HG03135 (cell line): ENCODE measurements around the gene AGAP5.
"Not testable (repeated sequence)": the region's sequence is repeated elsewhere in the genome, so short reads cannot be mapped to it uniquely, and the experiment has no call there.

Experiments used
- ATAC-seq: cut with Tn5 transposase; IDR thresholded peaks from one replicate; pipeline ENCODE4 v1.9.1; 2021; ENCODE audit warnings: mild to moderate bottlenecking, moderate library complexity; ENCODE audit not compliant: unreplicated experiment

The AGAP5 gene

GRCh38 chr10:73715179-73716156 is 17.6 kb upstream of the AGAP5 start:
- not testable (repeated sequence) for ATAC-seq

- ATAC-seq = not testable (repeated sequence)
Observed at GRCh38 chr10:73714483-73714882, 16.6 kb upstream of the AGAP5 start.

GRCh38 chr10:73713912-73714311 is 16.0 kb upstream of the AGAP5 start:
- ATAC-seq = not testable (repeated sequence)

GRCh38 chr10:73711683-73712082 is 13.8 kb upstream of the AGAP5 start:
- ATAC-seq = not testable (repeated sequence)

DNA sequence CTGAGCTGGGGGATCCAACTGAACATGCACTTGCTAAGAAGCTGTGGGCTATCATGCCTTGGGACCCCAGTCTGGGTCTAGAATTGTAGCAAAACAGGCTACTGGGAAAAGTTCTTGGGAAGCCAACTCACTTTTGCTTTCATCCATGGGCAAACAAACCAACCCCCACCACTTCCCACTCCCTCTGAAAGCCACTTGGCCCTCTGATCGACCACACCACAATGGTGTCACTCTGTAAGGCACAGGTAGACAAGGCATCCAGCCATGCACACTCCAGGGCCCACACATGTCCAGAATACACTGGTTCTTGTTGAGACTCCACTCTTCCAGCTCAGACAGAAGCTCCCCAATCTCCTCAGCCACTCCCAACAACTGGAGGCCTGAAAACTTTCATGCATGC is 10.2 kb upstream of the AGAP5 start:
- not testable (repeated sequence) for ATAC-seq

- not testable (repeated sequence) for ATAC-seq
Observed at GRCh38 chr10:73707628-73708027, 9.7 kb upstream of the AGAP5 start.

DNA sequence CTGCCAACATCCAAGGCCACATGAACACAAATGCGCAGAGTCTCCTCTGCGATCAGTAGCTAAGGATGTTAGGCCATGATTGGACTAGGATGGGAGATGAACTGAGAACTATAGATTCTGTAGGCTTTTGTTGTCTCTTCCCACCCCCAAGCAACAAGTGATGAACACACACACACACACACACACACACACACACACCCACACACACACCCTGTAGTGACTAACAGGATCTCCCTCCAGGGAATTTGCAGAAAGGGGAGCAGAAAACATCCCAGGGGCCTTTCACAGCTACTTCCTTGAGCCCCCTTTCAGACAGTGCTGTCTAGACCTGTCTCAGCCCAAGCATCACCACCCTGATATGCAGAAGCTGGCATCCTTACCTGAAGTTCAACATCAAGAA is 8.6 kb upstream of the AGAP5 start:
- not testable (repeated sequence) for ATAC-seq

DNA sequence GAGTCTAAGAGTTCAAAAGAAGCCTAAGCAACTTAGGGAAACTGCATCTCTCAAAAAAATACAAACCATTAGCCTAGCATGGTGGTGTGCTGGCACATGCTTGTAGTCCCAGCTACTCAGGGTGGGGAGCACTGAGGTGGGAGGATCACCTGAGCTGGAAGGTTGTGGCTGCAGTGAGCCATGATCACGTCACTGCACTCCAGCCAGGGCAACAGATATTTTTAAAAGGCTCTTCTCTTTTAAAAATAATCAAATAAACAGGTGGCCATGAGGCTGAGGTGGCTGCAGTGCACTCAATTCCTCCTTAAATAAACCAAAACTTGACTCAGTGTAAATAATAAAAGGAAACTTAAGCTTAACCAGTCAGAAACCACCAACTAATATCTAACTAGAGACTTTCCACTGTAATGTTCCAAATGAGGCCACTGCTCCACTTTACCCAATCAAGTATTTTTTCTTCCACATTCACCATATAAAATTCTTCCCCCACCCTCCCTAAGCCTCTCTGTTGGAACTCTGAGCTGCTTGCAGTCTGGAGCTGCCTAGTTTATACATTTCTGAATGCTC is 7.7 kb upstream of the AGAP5 start:
- not testable (repeated sequence) for ATAC-seq

DNA sequence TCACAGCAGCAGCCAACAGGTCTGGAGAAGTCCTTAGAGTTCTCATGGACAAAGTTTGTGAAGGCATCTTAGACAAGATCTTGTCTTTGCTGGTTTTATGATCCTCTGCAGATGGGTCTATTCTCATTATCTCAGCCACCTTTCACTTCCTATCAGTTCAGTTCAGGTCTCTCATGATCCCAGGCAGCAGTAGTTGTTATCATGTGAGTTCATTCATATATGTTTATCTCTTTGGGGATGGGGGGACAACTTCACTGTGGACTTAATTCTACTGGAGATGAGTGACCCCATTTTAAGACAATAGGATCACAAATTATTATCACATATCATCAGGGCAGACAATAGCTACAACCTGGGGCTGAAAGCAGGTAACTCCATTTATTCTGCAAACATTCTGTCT is 6.0 kb upstream of the AGAP5 start:
- not testable (repeated sequence) for ATAC-seq

- ATAC-seq = not testable (repeated sequence)
Observed at GRCh38 chr10:73698819-73699218, 910 bp upstream of the AGAP5 start.

DNA sequence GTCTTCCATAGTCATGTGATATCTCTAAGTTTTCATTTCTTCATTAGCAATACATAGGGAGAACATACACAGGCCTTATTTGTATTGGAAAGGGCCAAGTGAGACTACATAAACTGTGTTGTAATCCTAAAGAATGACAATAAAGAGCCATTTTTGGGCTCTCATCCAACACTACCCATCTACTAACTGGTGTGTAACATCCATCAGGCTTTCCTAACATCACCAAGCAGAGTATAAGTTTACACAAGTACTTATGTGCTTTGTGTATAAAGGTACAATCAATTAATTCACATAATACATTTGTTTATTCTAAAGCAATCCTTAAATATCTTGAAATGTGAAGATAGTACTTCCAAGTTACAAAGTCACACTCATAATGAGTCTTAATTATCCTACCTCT is 2.6 kb downstream of the AGAP5 start:
- not testable (repeated sequence) for ATAC-seq

DNA sequence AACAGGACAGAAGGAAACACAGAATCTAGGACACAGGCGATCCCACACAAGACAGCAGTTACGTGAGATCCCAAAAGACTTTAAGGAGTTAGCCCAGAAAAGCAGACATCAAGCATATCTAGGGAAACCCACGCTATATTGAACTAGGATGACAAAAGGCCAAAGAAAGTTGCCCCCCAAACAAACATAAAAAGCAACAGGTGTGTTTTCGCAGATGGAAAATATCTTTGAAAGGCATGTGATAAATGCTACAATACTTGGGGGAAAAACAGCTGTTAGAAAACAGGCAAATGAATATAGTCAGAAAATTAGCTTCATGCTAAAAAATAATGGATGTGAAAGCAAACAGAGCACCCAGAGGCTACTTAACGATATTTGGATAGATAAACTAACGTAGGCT is 7.2 kb downstream of the AGAP5 start:
- ATAC-seq = not testable (repeated sequence)

DNA sequence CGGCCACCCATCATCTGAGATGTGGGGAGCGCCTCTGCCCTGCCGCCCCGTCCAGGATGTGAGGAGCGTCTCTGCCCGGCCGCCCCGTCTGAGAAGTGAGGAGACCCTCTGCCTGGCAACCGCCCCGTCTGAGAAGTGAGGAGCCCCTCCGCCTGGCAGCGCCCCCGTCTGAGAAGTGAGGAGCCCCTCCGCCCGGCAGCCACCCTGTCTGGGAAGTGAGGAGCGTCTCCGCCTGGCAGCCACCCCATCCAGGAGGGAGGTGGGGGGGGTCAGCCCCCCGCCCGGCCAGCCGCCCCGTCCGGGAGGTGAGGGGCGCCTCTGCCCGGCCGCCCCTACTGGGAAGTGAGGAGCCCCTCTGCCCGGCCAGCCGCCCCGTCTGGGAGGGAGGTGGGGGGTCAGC is 8.3 kb downstream of the AGAP5 start:
- not testable (repeated sequence) for ATAC-seq

- ATAC-seq = not testable (repeated sequence)
Observed at GRCh38 chr10:73687641-73688040, 10.3 kb downstream of the AGAP5 start.

- ATAC-seq = not testable (repeated sequence)
Observed at GRCh38 chr10:73674546-73674945, 23.4 kb downstream of the AGAP5 start.

- not testable (repeated sequence) for ATAC-seq
Observed at GRCh38 chr10:73668378-73668777, 29.5 kb downstream of the AGAP5 start.

- not testable (repeated sequence) for ATAC-seq
Observed at GRCh38 chr10:73666153-73666809, 31.6 kb downstream of the AGAP5 start.

DNA sequence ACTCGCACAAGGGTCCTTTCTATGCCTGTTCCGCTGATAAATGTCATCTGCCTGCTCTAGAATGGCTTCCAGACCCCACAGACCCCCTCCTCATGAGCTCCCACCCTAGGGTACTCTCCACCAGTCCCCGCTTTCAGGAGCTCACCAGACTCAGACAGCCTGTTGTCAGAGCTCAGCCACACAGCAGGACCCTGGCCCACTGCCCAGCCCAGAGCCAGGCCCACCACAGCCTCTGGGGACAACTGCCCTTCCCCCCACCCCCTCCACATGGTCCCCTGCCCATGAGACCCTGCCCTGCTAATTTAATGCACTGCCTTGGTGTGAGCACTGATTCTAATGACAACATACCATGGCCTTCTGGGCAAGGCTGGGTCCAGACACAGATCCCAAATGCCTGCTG is 32.3 kb downstream of the AGAP5 start:
- ATAC-seq = not testable (repeated sequence)

DNA sequence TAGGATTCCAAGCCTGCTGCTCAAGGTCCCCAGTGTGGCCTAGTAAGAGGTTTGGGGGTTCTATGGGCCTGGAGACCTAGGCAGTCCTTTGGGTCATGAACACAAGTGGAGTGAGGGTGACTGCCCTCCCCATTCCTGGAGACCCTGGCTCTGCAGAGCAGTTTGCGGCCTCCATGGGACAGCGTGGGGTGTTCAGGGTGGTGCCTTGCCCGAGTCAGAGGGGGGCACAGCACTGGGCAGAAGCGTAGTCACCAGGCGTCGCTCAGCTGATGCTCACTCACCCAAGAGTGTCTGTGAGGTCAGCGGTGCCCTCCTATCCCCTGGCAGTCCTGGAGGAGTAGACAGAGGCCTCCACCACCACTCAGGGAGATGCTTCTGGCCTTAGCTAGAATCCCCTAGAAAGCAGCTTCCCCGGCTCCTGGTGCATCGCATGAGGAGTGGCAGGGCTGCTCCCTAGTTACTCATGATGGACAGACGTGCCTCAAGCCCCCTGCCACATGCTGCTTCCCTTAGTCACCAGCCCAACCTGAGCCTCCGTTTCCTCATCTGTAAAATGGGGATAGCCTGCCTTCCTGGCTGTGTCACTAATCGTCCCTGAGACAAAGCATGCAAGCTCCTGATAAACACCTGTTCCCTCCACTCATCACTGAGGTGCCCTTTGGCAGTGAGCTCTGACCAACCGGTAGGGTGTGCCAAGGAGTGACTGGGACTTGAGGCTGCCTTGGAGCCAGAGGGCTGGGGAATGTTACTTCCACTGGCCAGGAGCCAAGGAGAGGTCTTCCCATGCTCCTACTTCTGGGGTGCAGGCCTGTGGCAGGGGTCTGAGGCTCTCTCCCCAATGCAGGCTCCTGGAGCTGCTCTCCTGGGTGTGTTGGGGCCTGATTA is 33.5 kb downstream of the AGAP5 start:
- not testable (repeated sequence) for ATAC-seq

DNA sequence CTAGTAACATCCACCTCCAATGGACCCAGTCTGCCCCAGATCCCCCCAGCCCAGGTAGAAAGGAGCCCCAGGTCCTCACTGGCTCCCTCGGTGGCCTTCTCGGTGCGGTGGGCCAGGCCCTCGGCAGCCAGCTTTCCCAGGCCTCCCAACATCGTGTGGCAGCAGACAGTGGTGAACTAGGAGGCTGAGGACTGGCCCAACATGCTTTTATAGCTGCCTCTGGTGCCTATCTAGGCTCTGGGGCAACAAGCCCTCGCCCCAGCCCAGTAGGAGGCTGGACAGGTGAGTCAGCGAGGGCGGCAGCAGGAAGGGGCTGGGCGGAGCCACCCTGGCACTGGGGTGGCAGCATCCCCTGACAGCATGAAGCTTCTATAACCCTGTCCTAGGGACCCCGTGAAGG is 34.3 kb downstream of the AGAP5 start:
- ATAC-seq = not testable (repeated sequence)
